NCI-H82 treated with DMSO at 0.1 percent for 48 hours (cell line): ENCODE data around the gene PALM3.
"Not testable (repeated sequence)": the region's sequence is repeated elsewhere in the genome, so short reads cannot be mapped to it uniquely, and the experiment has no call there.

Experiments
- DNase-seq: peaks from one replicate; lab custom pipeline; 2025; ENCODE audit not compliant: unreplicated experiment; lab: John Stamatoyannopoulos, UW

PALM3 gene

GRCh38 chr19:14033946-14034345 is 27.9 kb downstream of the PALM3 start:
- DNase-seq = no peak

- peak; percentile 29 for DNase-seq
These were observed 30.0 kb downstream of the PALM3 start, which contains the start of gene IL27RA for GRCh38 chr19:14031719-14032480. IL27RA (plus strand) TSS chr19:14031762; CDS start chr19:14031873, 111 bp downstream.

GRCh38 chr19:14030997-14031718 is 30.7 kb downstream of the PALM3 start:
- no peak for DNase-seq

GRCh38 chr19:14028901-14029300 is 33.0 kb downstream of the PALM3 start:
- DNase-seq = peak; percentile 37

GRCh38 chr19:14027856-14028450 is 33.9 kb downstream of the PALM3 start, which contains the start of gene RLN3:
RLN3 (plus strand) TSS chr19:14028148; CDS start chr19:14028205, 57 bp downstream.
- no peak for DNase-seq

- not testable (repeated sequence) for DNase-seq
These were observed 35.2 kb downstream of the PALM3 start for GRCh38 chr19:14026652-14027192.

GRCh38 chr19:14023404-14024235 is 38.3 kb downstream of the PALM3 start:
- peak; percentile 29 for DNase-seq

GRCh38 chr19:14022469-14022868 is 39.4 kb downstream of the PALM3 start:
- DNase-seq = no peak

GRCh38 chr19:14021474-14021873 is 40.4 kb downstream of the PALM3 start:
- peak; percentile 50 for DNase-seq

GRCh38 chr19:14019739-14020138 is 42.1 kb downstream of the PALM3 start:
- not testable (repeated sequence) for DNase-seq

- no peak for DNase-seq
These were observed 42.8 kb downstream of the PALM3 start for GRCh38 chr19:14019100-14019499.

GRCh38 chr19:14015524-14016035 is 46.3 kb downstream of the PALM3 start:
- no peak for DNase-seq

- DNase-seq = no peak
These were observed 49.4 kb downstream of the PALM3 start for GRCh38 chr19:14012378-14012915.

- DNase-seq = no peak
These were observed 54.9 kb downstream of the PALM3 start for GRCh38 chr19:14006766-14007562.

GRCh38 chr19:14006085-14006765 is 55.7 kb downstream of the PALM3 start, which contains the start of gene RFX1:
RFX1 (minus strand) TSS chr19:14006320; CDS start chr19:13993843, 12,477 bp downstream.
- peak; percentile 100 for DNase-seq

- DNase-seq = peak; percentile 68
These were observed 56.4 kb downstream of the PALM3 start for GRCh38 chr19:14005349-14006084.

- no peak for DNase-seq
These were observed 57.1 kb downstream of the PALM3 start for GRCh38 chr19:14004619-14005348.
